Amygdala (tissue), 56 donors: ENCODE measurements around the gene TAPT1.
"Not testable (repeated sequence)": the region's sequence is repeated elsewhere in the genome, so short reads cannot be mapped to it uniquely, and the experiment has no call there.

ENCODE experiments used
- DNase-seq, 56 donors: peaks; one replicate each; lab custom pipeline; 2025; lab: John Stamatoyannopoulos, UW

The TAPT1 gene

GRCh38 chr4:16218950-16219349, 7.3 kb downstream of the TAPT1 start:
- DNase-seq = no peak

- DNase-seq = no peak
These were observed 8.8 kb downstream of the TAPT1 start for GRCh38 chr4:16217300-16218051.

GRCh38 chr4:16213121-16213520, 13.2 kb downstream of the TAPT1 start:
- no peak for DNase-seq

GRCh38 chr4:16212138-16212782, 14.0 kb downstream of the TAPT1 start:
- DNase-seq = peak in 1 of 56 donors; percentile 32

- DNase-seq = no peak
These were observed 18.9 kb downstream of the TAPT1 start for GRCh38 chr4:16207409-16207808.

- no peak for DNase-seq
These were observed 19.4 kb downstream of the TAPT1 start for GRCh38 chr4:16206848-16207247.

- DNase-seq = no peak
These were observed 20.0 kb downstream of the TAPT1 start for GRCh38 chr4:16206301-16206700.

GRCh38 chr4:16205298-16206164, 20.7 kb downstream of the TAPT1 start:
- no peak for DNase-seq

GRCh38 chr4:16204505-16204904, 21.8 kb downstream of the TAPT1 start:
- DNase-seq = peak in 2 of 56 donors; percentile 0 to 1

- DNase-seq = no peak
These were observed 23.2 kb downstream of the TAPT1 start for GRCh38 chr4:16203083-16203482.

- DNase-seq = no peak
These were observed 23.7 kb downstream of the TAPT1 start for GRCh38 chr4:16202598-16202997.

GRCh38 chr4:16199093-16199492, 27.2 kb downstream of the TAPT1 start:
- DNase-seq = no peak

GRCh38 chr4:16197876-16198665, 28.2 kb downstream of the TAPT1 start:
- no peak for DNase-seq

GRCh38 chr4:16196482-16197393, 29.5 kb downstream of the TAPT1 start:
- DNase-seq = peak in 1 of 56 donors; percentile 34

- no peak for DNase-seq
These were observed 31.1 kb downstream of the TAPT1 start for GRCh38 chr4:16195209-16195608.

- not testable (repeated sequence) for DNase-seq
These were observed 31.5 kb downstream of the TAPT1 start for GRCh38 chr4:16194798-16195197.

- DNase-seq = no peak
These were observed 32.1 kb downstream of the TAPT1 start for GRCh38 chr4:16194214-16194613.

- no peak for DNase-seq
These were observed 33.4 kb downstream of the TAPT1 start for GRCh38 chr4:16192631-16193518.
